ENCODE data around the gene ST3GAL4. TPM values are rescaled to one million over a fixed set of nuclear protein-coding genes. Genes with fewer than 3 reads are reported as not detected.

The ST3GAL4 gene
- total RNA-seq, 1 experiment from 2014 or later, result 13.6 TPM

DNA sequence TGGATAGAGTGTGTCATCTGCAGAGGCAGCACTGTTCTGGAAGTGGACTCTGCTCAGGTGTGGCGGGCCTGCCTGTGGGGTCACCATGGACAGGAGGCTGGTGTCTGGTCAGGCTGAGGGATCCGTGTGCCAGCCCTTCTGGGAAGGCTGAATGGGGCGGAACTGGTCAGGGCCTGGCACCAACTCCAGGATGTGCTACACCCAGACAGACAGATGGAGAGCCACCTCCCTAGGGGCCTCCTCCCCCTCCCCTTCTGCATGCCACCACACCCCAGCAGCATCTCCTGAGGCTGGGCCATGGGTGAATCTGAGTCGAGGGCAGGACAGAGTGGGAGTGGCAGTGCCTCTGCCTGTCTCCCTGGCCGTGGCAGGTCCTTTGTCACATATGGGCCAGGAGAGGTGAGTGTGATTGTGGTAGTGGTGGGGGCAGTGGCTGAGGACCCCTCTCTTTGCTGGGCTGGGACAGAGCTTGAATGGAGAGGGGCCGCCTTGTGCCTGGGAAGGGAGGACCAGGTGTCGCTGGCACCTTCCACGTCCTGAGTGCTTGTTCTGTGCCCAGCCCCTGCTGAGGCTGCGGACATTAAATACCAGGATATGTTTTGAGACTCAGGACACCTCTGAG, 29.1 kb downstream of the ST3GAL4 start:
- Histone ChIP-seq H3T11ph (ENCODE audit: low read length) (no peak overlapping the region), H2BK15ac (ENCODE audit: low read depth, low read length) (no peak overlapping the region), H2BK12ac (ENCODE audit: insufficient read length, low read depth, low read length) (no peak overlapping the region), H3K18ac (ENCODE audit: insufficient read length, low read depth, low read length) (no peak overlapping the region), H4K20me1 (ENCODE audit: control insufficient read depth, insufficient read depth, insufficient read length) (no peaks in the 10 kb centered on the region), H3K23me2 (ENCODE audit: insufficient read length, low read depth, low read length, poor library complexity, severe bottlenecking) (no peaks in the 10 kb centered on the region), H3K27ac (ENCODE audit: insufficient read length, low read depth, low read length) (no peak overlapping the region), H2AFZ (ENCODE audit: low read length) (no peak overlapping the region), H3K9me3 (ENCODE audit: control insufficient read depth, low read depth, low read length) (no peaks in the 10 kb centered on the region), H2BK120ac (ENCODE audit: low read depth, low read length, poor library complexity, severe bottlenecking) (no peak overlapping the region), H3K27me3 (ENCODE audit: insufficient read depth, low read length) (no peaks in the 10 kb centered on the region), H3K9ac (ENCODE audit: extremely low read depth, insufficient read length, low read length) (no peak overlapping the region), H3K4ac (ENCODE audit: low read depth, low read length) (no peak overlapping the region), H2BK20ac (ENCODE audit: low read depth, low read length, poor library complexity, severe bottlenecking) (no peak overlapping the region), H3K79me1 (ENCODE audit: insufficient read depth, low read depth, low read length, poor library complexity, severe bottlenecking) (no peaks in the 10 kb centered on the region), H4K91ac (ENCODE audit: insufficient read length, low read depth, low read length) (no peak overlapping the region), H3K14ac (ENCODE audit: insufficient read depth, low read length) (no peak overlapping the region), H2AK5ac (ENCODE audit: insufficient read length, low read length) (no peak overlapping the region), H2BK5ac (ENCODE audit: insufficient read length, low read length) (no peak overlapping the region), H3K56ac (ENCODE audit: insufficient read length, low read depth, low read length) (no peak overlapping the region), H3K79me2 (ENCODE audit: insufficient read depth, low read length) (no peaks in the 10 kb centered on the region; the same call in 1 of the 2 replicates), H4K8ac (replicated peaks; ENCODE audit: insufficient read length, low read depth, low read length) (no peak overlapping the region), H4K5ac (ENCODE audit: insufficient read length, low read depth, low read length) (no peak overlapping the region), H3K23ac (ENCODE audit: insufficient read length, low read depth, low read length) (no peak overlapping the region), H3K4me2 (ENCODE audit: insufficient read depth, insufficient read length, low read length) (no peak overlapping the region), H3K4me1 (ENCODE audit: insufficient read depth, low read length) (peaks cover 2% of the 10 kb centered on the region; the same call in 1 of the 2 replicates)
- no peak overlapping the region; a peak in 3 of 7 replicates for H3K27ac Mint-ChIP-seq
- DNase-seq, result no peak
- TF ChIP-seq, protein P1, sequence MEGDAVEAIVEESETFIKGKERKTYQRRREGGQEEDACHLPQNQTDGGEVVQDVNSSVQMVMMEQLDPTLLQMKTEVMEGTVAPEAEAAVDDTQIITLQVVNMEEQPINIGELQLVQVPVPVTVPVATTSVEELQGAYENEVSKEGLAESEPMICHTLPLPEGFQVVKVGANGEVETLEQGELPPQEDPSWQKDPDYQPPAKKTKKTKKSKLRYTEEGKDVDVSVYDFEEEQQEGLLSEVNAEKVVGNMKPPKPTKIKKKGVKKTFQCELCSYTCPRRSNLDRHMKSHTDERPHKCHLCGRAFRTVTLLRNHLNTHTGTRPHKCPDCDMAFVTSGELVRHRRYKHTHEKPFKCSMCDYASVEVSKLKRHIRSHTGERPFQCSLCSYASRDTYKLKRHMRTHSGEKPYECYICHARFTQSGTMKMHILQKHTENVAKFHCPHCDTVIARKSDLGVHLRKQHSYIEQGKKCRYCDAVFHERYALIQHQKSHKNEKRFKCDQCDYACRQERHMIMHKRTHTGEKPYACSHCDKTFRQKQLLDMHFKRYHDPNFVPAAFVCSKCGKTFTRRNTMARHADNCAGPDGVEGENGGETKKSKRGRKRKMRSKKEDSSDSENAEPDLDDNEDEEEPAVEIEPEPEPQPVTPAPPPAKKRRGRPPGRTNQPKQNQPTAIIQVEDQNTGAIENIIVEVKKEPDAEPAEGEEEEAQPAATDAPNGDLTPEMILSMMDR (conservative IDR thresholded peaks at IDR 0.05), result no peak
- H3K4me3 Mint-ChIP-seq, result no peak overlapping the region
- no CpG with 5 or more reads among the region's 9 CpGs for WGBS (ENCODE audit: extremely low coverage, insufficient read length, low lambda C conversion rate)
- H3K9me3 Mint-ChIP-seq, result no peaks in the 10 kb centered on the region
- peaks cover 11 to 16% of the 10 kb centered on the region in 2 experiments for H3K4me1 Mint-ChIP-seq
- H3K27me3 Mint-ChIP-seq (ENCODE audit: low read depth), result no peaks in the 10 kb centered on the region
- H3K36me3 Mint-ChIP-seq (ENCODE audit: insufficient read depth in 1 of 3, low read depth in 3 of 3), result no peaks in the 10 kb centered on the region; a peak in 1 of 7 replicates

Data from H9 (cell line).